ENCODE data around the gene ANKUB1. TPM values are rescaled to one million over a fixed set of nuclear protein-coding genes. Genes with fewer than 3 reads are reported as not detected.

ANKUB1 gene
- total RNA-seq, 1 donor from 2014 or later = not detected

DNA sequence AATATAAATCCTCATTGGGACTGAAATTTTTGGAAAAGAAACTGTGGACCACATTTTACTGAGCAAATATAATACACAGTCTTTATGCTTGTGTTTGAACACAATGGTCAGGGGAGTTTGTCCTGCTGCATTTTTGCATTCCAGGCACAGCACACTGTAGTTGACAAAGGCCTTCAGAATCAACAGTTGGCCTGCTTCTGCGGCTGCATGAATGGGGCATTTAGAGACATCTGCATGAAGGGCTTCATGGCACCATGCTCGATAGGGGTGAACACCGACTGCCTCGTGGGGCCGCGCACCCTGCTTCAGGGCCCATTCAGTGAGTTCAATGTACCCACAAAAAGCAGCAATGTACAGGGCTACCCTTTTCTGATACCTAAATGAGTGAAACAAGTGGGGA, 24.6 kb downstream of the ANKUB1 start:
- no peak overlapping the region for H3K27ac Mint-ChIP-seq (ENCODE audit: unreplicated experiment)
- DNase-seq = no peak
- H3K36me3 Mint-ChIP-seq (ENCODE audit: unreplicated experiment) = no peaks in the 10 kb centered on the region
- H3K9me3 Mint-ChIP-seq (ENCODE audit: unreplicated experiment) = no peaks in the 10 kb centered on the region
- no peak overlapping the region for H3K4me3 Mint-ChIP-seq (ENCODE audit: unreplicated experiment)
- H3K27me3 Mint-ChIP-seq (ENCODE audit: unreplicated experiment) = peaks cover 2% of the 10 kb centered on the region
- H3K4me1 Mint-ChIP-seq (ENCODE audit: low read depth, unreplicated experiment) = peaks cover 7% of the 10 kb centered on the region
- TF ChIP-seq, protein P1, sequence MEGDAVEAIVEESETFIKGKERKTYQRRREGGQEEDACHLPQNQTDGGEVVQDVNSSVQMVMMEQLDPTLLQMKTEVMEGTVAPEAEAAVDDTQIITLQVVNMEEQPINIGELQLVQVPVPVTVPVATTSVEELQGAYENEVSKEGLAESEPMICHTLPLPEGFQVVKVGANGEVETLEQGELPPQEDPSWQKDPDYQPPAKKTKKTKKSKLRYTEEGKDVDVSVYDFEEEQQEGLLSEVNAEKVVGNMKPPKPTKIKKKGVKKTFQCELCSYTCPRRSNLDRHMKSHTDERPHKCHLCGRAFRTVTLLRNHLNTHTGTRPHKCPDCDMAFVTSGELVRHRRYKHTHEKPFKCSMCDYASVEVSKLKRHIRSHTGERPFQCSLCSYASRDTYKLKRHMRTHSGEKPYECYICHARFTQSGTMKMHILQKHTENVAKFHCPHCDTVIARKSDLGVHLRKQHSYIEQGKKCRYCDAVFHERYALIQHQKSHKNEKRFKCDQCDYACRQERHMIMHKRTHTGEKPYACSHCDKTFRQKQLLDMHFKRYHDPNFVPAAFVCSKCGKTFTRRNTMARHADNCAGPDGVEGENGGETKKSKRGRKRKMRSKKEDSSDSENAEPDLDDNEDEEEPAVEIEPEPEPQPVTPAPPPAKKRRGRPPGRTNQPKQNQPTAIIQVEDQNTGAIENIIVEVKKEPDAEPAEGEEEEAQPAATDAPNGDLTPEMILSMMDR (IDR thresholded peaks at IDR 0.05; ENCODE audit: partially characterized antibody, unreplicated experiment) = no peak

DNA sequence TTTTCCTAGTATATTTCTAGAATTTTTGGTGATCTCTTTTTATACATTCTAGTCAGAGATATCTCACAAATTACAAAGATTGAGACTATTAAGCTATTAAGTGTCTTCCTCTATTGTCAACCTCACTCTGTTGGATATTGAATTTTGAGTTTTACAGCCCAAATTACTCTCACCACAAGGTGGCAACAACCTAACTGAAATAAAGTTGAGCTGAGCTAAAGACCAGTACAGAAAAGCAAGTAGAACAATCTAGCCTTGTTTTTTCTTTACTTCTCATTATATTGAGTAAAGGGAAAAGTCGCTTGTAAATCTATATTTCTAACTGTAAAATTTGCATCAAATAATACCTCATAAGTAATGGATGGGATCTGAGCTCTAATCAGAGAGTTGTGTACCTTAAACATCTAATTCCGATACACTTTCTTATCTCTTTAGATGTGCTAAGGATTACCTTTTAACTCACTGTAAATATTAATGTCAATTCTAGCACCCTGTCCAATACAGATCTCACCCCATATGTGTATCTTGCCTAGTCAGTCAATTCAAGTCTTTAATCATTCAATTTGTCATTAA, 26.5 kb downstream of the ANKUB1 start:
- no peaks in the 10 kb centered on the region for H3K4me1 Mint-ChIP-seq (ENCODE audit: low read depth, unreplicated experiment)
- no peak overlapping the region for H3K27ac Mint-ChIP-seq (ENCODE audit: unreplicated experiment)
- no peaks in the 10 kb centered on the region for H3K9me3 Mint-ChIP-seq (ENCODE audit: unreplicated experiment)
- no peak overlapping the region for H3K4me3 Mint-ChIP-seq (ENCODE audit: unreplicated experiment)
- TF ChIP-seq, protein P1 (IDR thresholded peaks at IDR 0.05; ENCODE audit: partially characterized antibody, unreplicated experiment) = peak; percentile 20
- H3K36me3 Mint-ChIP-seq (ENCODE audit: unreplicated experiment) = no peaks in the 10 kb centered on the region
- no peaks in the 10 kb centered on the region for H3K27me3 Mint-ChIP-seq (ENCODE audit: unreplicated experiment)
- DNase-seq = no peak

DNA sequence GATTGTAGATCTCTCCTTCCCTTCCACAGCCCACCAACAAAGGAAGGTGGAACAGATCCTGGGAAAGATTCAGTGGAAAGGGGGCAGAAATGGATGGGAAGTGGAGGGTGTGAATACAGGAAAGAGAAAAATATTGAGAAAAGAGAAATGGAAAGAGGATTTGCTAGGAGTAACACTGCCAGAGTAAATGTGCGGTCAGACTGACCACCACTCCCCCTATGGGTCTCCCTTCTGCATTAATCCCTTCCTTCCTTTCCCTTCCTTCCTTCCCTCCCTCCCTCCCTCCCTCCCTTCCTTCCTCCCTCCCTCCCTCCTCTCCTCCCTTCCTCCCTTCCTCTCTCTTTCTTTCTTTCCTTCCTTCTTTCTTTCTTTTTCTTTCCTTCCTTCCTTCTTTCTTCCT, 28.1 kb downstream of the ANKUB1 start:
- no peak overlapping the region for H3K4me3 Mint-ChIP-seq (ENCODE audit: unreplicated experiment)
- no peak overlapping the region for H3K27ac Mint-ChIP-seq (ENCODE audit: unreplicated experiment)
- no peak for DNase-seq
- no peaks in the 10 kb centered on the region for H3K36me3 Mint-ChIP-seq (ENCODE audit: unreplicated experiment)
- H3K9me3 Mint-ChIP-seq (ENCODE audit: unreplicated experiment) = no peaks in the 10 kb centered on the region
- H3K27me3 Mint-ChIP-seq (ENCODE audit: unreplicated experiment) = no peaks in the 10 kb centered on the region
- H3K4me1 Mint-ChIP-seq (ENCODE audit: low read depth, unreplicated experiment) = no peaks in the 10 kb centered on the region
- TF ChIP-seq, protein P1 (IDR thresholded peaks at IDR 0.05; ENCODE audit: partially characterized antibody, unreplicated experiment) = no peak

DNA sequence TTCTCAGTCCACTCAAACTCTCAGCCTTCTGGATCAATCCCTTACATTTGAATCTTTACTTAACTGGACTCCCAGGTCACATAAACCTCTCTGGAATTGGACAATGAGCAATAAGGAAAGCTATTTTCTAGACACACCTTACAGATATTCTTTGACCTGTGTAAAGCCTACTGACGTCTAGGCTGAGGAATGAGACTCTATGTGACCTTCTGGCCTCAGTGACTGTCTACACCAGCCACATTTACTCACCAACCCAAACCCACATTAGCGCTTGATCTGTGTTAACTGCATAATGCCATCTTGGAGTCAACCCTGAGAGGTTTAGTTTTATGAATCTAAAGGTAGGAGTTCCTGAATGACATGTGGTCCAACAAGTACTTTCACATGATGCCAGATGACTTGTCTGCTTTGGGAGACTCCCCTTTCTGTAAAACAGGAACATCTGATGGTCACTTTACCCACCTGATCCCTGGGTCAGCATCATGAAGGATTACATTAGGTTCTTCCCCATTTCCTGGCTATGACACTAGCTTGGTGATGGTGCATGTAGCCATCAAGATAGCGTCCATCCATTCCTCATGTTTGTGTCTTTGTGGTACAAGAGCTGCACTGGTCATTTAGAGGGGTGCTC, 28.7 kb downstream of the ANKUB1 start:
- Mint-ChIP-seq H3K27ac (ENCODE audit: unreplicated experiment) (no peak overlapping the region), H3K9me3 (ENCODE audit: unreplicated experiment) (no peaks in the 10 kb centered on the region), H3K4me3 (ENCODE audit: unreplicated experiment) (no peak overlapping the region), H3K4me1 (ENCODE audit: low read depth, unreplicated experiment) (no peaks in the 10 kb centered on the region), H3K27me3 (ENCODE audit: unreplicated experiment) (no peaks in the 10 kb centered on the region), H3K36me3 (ENCODE audit: unreplicated experiment) (no peaks in the 10 kb centered on the region)
- TF ChIP-seq, protein P1 (IDR thresholded peaks at IDR 0.05; ENCODE audit: partially characterized antibody, unreplicated experiment) = no peak
- no peak for DNase-seq

DNA sequence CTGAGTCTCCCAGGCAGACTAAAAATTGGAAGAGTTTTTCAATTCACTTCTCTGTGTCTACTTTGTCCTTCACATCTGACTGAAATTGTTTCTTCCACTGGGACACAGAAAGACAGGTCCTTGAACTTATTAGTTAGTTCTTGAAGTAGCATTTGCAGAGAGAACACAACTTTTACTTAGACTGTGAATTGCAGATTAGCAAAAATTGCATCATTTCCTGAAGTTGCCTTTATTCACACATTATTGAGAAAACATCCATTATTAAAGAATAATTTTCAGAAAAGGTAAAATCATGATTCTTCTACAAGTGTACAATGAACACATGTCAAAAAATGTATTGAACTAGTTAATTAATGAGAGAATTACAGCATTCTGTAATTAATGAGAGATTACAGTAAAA, 38.6 kb downstream of the ANKUB1 start:
- Mint-ChIP-seq H3K9me3 (ENCODE audit: unreplicated experiment) (peaks cover 1% of the 10 kb centered on the region), H3K4me1 (ENCODE audit: low read depth, unreplicated experiment) (peaks cover 5% of the 10 kb centered on the region), H3K36me3 (ENCODE audit: unreplicated experiment) (no peaks in the 10 kb centered on the region), H3K27ac (ENCODE audit: unreplicated experiment) (no peak overlapping the region), H3K27me3 (ENCODE audit: unreplicated experiment) (peaks cover 2% of the 10 kb centered on the region), H3K4me3 (ENCODE audit: unreplicated experiment) (no peak overlapping the region)
- DNase-seq = no peak
- TF ChIP-seq, protein P1 (IDR thresholded peaks at IDR 0.05; ENCODE audit: partially characterized antibody, unreplicated experiment) = no peak

Data from glutamatergic neuron (in vitro differentiated cells).